ENCODE results near the gene SH3PXD2B.
A peak's percentile ranks its signal among the peaks of the same experiment; 100 is the strongest.
"Not testable (repeated sequence)": the region's sequence is repeated elsewhere in the genome, so short reads cannot be mapped to it uniquely, and the experiment has no call there.

SH3PXD2B gene

GRCh38 chr5:172417130-172417841 is 37.0 kb downstream of the SH3PXD2B start:
- DNase-seq = no peak

- no peak for DNase-seq
Observed at GRCh38 chr5:172415362-172416275, 38.7 kb downstream of the SH3PXD2B start.

DNA sequence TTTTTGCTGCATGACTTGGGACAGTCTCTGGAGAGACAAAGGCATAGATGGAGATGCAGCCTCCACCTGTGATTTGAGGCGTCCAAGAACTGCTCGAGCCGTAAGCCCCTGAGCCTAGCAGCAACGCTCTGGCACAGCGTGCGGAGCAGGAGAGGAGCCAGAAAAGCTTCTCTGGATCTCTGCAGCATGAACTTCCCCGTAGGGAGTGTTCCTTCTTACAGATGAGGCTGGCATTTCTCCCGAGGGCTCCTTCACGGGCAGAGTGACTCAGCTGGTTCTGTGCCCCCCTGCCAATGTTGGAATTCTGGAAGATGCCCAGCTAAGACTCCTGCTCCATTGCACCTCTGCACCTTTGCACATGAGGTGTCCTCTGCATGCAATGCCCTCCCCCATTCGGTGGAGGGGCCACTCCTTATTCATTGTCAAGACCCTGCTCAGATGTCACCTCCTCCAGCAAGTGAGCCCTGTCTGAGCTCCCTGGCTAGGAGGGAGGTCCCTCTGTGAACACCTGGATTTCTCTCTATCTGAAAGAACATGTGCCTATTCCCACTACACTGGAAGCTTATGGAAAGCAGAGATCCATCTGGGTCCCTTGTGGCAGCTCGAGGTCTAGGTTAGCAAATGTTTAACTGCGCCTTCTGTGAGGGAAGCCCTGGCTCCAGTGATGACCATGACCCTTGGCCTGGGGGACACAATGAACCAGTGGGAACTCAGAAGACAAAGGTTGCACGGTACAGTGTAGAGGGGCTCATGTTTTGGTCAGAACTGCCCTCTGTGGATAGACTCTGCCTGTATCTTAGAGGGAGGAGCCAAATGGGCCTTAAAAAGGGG is 39.6 kb downstream of the SH3PXD2B start:
- no peak for DNase-seq

DNA sequence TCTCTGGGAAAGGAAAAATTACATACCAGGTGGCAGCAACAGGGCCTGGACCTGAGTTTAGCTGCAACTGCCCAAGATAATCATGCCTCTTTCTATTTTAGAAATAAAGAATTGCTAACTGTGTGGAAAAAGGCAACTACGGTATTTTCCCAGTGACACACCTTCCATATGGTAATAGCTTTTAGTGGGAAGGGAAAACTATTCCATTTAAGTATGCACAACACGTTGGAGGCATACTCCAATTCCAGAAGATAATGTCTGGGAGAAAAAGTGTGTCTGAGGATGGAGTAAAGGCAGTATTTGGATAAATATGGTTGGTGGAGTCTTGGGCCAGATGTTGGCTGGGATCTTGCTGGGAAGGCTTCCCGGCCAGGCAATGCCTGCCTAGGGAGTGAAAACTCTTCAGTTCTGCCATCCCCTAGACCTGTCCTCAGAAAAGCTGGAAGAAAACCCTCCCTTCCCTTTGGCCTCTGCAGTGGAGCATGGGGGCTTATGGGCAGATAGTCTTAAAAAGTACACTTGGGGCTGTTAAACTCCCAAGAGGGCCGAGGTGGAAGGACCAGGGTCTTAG is 40.6 kb downstream of the SH3PXD2B start:
- no peak for DNase-seq

DNA sequence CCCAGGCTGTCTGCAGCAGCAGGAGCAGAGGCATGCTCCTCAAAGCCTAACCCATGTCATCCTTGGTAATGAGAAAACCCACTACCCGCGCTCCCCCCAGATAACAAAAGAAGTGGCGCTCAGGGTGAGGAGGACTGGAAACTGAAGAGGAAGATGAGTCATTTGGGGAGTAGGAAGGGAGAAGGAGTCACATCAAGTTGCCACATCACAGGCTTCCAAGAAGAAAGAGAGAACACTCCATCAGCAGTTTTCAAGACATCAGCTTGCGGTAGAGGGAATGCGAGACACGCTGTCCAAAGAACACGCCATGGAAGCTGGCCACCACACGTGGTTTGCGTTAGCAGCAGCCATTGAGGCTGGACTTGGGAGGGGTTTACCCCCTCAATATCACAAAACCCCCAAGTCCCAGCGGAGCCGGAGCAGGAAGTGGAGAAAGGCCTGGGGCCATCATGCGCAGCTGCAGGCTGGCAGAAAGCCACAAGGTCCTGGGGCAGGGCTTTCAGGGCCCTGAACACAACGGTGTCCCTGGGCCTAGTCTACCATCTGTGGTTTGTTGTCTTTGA is 41.5 kb downstream of the SH3PXD2B start:
- peak; percentile 53 for DNase-seq

GRCh38 chr5:172411484-172412072 is 42.7 kb downstream of the SH3PXD2B start:
- peak; percentile 7 for DNase-seq

DNA sequence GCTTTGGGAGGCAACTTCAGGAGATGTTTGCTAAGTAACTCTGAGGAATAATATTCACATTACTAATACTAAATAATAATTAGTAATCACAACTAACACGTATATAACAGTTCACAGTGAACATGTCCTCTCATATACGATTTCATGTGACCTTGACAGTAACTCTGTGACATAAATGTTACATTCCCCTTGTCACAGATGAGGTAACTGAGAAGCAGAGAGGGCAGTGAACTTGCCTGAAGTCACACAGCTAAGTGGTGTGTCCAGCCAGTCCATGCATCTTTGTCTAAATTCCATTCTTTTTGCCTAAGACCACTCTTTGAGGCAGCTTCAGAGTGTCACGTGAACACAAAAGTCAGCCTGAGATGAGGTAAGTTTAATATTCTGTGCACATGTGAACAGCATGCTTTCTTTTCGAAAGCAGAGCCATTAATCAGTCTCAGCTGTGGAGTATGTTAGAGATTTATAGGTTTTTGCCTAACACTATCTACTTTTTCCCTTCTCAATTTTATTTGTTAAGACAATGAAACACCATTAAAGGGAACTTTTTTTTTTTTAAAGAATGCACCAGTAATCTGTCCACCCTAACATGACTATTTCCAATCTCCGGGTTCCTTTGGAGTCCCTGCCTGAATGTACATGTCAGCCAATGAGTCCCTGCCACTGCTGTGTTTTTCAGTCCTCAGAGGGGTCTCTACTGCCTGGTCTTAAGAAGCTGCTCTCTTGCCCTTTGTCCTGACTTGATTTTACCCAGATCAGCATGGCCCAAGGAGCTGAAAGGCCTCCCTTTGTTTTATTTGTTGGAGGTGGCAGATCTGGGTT is 43.5 kb downstream of the SH3PXD2B start:
- DNase-seq = no peak

DNA sequence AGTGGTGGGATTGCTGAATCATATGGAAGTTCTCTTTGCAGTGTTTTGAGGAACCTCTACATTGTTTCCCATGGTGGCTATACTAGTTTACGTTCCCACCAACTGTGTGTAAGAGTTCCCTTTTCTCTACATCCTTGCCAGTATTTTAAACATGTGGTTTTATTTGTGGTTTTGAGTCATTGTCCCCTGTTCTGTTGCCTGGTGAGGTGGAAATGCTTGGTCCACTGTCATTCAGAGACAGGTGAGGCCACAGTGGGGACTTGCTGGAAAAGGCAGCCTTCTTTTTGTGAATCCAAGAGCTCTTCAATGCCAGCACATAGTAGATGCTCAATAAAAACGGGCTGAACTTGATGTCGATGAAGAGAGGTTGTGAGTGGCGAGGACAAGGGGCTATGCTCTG is 44.2 kb downstream of the SH3PXD2B start:
- peak; percentile 35 for DNase-seq

DNA sequence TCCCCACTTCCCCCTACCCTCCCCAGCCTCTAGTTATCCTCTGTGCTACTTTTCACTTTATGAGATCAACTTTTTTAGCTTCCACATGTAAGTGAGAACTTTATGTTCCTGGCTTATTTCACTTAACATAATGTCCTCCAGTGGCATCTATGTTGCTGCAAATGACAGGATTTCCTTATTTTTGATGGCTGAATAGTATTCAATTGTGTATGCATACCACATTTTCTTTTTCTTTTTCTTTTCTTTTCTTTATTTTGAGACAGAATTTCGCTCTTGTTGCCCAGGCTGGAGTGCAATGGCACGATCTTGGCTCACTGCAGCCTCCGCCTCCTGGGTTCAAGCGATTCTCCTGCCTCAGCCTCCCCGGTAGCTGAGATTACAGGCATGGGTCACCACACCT is 44.8 kb downstream of the SH3PXD2B start:
- DNase-seq = not testable (repeated sequence)

GRCh38 chr5:172407822-172408221 is 46.5 kb downstream of the SH3PXD2B start:
- no peak for DNase-seq

- DNase-seq = no peak
Observed at GRCh38 chr5:172407241-172407691, 47.1 kb downstream of the SH3PXD2B start.

GRCh38 chr5:172405226-172406107 is 48.9 kb downstream of the SH3PXD2B start:
- DNase-seq = no peak

- no peak for DNase-seq
Observed at GRCh38 chr5:172404746-172405145, 49.6 kb downstream of the SH3PXD2B start.

GRCh38 chr5:172403817-172404216 is 50.5 kb downstream of the SH3PXD2B start:
- DNase-seq = no peak

DNA sequence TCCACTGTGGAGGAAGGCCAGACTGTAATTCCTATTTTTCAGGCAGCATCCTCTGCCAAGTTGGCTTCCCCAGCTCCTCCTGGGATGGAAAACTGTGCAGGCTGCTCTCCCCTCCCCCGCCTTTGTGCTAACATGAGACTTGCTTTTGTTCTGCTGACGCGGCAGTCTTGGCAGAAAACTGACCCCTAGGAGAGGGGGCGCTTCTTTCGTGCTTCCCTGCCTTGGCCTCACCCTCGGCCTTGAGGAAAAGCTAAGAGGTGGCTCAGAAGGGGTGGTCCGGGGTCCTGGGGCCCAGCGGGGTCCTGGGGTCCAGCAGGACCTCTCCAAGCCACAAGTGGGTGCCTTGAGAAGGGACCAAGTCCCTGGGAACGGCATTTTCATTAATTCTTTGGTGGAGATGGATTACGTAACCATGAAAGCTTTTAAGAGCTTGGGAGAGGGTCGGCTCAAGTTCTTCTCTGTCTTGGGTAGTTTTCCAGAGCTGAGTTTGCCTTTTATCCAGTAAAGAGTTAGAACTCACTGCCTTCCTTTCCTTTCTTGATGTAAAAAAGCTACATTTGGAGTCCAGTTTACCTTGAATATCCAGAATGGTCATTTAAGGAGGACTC is 51.0 kb downstream of the SH3PXD2B start:
- DNase-seq = no peak

DNA sequence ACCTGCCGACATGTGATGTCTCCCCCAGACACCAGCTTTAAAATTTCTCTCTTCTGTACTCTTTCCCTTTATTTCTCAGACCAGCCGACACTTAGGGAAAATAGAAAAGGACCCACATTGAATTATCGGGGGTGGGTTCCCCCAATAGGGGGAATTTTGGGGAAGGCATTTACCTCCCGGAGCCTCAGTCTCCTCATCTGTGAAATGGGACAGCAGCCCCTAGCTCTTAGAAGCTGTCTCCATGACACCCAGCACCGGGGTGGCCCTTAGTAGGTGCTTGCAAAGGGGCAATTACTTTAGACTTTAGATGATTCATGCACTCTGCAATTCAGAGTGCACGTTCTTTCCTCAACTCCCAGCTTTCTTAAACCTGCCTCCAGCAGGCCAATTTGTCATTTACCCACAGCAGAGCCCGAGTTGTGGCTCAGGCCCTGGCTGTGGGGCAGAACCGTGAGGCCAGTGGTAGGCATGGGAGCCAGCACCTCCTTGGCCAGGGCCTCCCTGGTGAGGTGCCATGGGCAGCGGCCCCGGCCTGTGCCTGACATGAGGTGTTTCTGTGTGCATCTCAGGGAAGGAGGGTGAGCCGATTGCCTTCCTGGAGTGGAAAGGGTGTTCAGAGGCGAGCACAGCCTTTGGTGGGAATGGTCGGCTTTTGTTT is 51.7 kb downstream of the SH3PXD2B start:
- no peak for DNase-seq

DNA sequence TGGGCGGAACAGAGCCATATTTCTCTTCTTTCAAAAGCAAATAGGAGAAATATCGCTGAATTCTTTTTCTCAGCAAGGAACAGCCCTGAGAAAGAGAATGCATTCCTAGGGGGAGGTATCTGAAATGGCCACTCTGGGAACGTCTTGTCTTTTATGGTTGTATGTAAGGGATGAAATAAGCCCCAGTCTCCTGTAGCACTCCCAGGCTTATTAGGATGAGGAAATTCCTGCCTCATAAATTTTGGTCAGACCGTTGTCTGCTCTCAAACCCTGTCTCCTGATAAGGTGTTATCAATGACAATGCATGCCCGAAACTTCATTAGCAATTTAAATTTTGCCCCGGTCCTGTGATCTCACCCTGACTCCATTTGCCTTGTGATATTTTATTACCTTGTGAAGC is 52.3 kb downstream of the SH3PXD2B start:
- not testable (repeated sequence) for DNase-seq

DNA sequence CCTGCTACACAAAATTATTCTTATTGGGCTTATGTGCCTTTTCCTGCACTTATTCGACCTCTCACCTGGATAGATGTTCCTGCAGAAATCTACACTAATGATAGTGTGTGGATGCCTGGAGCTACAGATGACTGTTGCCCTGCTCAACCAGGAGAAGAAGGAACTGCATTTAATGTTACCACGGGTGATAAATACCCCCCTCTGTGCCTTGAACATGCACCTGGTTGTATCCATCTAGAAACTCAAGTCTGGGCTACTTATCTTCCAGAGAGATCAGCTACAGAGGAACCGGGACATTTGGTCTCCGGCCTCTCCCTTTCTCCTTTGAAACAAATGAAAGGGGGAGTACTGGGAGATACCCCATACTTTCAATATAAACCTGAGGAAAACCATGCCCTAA is 54.5 kb downstream of the SH3PXD2B start:
- no peak for DNase-seq

GRCh38 chr5:172399336-172399735 is 55.0 kb downstream of the SH3PXD2B start:
- DNase-seq = no peak
